Endothelial cell of hepatic sinusoid (primary cell): ENCODE results near the gene GRWD1.

ENCODE experiments used
- in situ Hi-C: cut with HindIII; loops from 2 replicates; pipeline ENCODE4 v1.10.0; 2017; ENCODE audit warnings: low sequenced_read_pairs

GRWD1 gene

GRCh38 chr19:48455908-48456562 is 10.3 kb downstream of the GRWD1 start:
- in situ Hi-C loops, result no loop called here

- in situ Hi-C loops, result no loop called here
Measured at GRCh38 chr19:48456864-48457263, 11.1 kb downstream of the GRWD1 start.

DNA sequence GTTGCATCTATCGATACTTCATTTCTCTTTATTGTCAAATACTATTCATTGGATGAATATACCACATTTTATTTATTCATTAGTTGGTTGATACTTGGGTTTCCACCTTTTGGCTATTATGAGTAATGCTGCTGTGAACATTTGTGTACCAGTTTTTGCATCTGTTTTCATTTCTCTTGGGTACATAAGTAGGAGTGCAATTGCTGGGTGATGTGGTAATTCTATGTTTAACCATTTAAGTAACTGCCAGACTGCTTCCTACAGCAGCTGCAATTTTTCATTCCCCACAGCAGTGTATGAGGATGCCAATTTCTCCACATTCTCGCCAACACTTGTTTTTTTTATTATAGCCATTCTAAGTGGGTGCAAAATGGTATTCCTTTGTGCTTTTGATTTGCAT is 12.2 kb downstream of the GRWD1 start:
- in situ Hi-C loops, result no loop called here

- in situ Hi-C loops, result no loop called here
Measured at GRCh38 chr19:48461651-48461981, 15.8 kb downstream of the GRWD1 start.

DNA sequence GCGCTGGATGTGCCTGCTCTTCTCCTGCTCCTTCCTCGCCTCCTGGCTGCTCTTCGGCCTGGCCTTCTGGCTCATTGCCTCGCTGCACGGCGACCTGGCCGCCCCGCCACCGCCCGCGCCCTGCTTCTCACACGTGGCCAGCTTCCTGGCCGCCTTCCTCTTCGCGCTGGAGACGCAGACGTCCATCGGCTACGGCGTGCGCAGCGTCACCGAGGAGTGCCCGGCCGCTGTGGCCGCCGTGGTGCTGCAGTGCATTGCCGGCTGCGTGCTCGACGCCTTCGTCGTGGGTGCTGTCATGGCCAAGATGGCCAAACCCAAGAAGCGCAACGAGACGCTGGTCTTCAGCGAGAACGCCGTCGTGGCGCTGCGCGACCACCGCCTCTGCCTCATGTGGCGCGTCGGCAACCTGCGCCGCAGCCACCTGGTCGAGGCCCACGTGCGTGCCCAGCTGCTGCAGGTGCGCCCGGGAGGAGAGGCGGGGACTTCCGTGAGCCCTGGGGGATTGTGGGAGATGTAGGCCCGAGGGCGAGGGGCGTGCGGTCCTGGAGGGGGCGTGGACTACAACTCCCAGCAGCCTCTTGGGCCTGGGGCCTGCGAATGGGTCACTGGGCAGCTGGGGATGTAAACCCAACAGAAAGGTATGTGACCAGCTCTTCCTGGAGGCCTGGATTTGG is 16.3 kb downstream of the GRWD1 start:
- in situ Hi-C loops, result no loop called here

DNA sequence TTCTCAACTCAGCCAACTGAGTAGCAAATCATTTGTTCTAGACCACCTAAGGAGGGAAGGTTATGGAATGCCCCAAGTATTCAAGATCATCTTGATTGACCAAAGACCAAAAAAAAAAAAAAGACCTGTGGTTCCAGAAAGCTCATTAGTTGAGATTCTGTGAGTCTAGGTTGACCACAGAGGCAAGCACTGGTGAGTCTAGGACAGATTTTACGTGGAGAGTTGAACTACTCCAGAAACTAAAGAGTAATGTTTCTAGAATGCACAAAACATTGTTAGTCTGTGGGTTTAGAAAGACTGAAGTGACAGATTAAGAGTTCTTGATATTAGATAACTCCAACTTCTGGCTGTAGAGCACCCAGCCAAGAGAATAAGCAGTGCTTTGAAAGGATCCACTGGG is 19.4 kb downstream of the GRWD1 start:
- in situ Hi-C loops, result no loop called here

GRCh38 chr19:48466561-48467325 is 21.0 kb downstream of the GRWD1 start:
- in situ Hi-C loops, result no loop called here

GRCh38 chr19:48468772-48469288 is 23.0 kb downstream of the GRWD1 start:
- in situ Hi-C loops, result no loop called here

DNA sequence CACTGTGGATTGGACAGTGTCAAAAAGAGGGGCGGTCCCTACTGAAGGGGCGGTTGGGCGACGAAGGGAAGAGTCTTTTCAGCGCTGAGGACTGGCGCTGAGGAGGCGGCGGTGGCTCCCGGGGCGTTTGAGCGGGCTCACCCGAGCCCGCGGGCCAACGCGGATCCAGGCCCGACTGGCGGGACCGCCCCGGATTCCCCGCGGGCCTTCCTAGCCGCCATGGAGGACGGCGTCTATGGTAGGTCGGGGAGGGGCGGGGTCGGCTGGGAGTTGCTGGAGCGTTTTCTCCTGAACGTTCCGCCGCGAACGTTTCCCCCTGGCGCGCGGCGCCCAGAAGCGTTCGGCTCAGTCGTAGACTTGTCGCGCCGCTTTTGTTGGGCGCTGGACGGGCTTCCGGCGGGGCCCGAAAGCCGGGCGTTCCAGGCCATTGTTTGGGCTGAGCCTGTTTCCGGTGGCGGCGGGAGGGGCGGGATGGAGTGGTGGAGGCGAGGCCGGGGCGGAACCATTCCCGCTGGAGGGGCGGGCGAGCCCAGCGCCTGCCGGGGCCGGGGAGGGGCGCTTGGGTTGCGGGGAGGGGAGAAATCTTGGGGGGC is 23.6 kb downstream of the GRWD1 start, which contains the start of gene CYTH2:
Gene CYTH2 (plus strand): TSS at position 81 of the 593 bp plus-strand sequence. CDS start 139 bp downstream, at position 220.
- in situ Hi-C loops, result no loop called here

DNA sequence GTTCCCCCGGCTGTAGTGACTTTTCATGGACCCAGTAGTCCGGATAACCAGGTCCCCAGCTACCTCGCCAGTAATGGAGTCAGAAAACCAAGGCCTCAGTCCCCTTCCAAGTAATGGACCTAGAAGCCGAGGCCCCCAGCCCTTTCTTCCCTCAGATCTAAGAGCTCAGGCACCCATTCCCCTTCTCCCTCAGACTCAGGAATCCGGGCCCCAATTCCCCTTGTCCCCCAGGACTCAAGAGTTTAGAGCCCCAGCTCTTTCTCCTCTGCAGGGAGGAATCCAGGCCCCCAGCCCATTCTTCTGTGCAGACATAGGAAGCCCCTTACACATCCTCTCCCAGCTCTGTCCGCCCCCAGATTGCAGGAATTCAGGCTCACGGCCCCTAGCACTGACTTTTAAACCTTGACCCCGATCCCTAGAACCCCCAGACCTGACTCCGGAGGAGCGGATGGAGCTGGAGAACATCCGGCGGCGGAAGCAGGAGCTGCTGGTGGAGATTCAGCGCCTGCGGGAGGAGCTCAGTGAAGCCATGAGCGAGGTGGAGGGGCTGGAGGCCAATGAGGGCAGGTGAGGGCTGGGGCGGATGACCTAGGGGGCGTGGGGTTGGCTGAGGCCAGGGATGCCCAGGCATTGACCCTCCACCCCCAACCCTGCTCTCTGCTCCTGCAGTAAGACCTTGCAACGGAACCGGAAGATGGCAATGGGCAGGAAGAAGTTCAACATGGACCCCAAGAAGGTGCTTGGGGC is 24.3 kb downstream of the GRWD1 start:
- in situ Hi-C loops, result no loop called here

GRCh38 chr19:48470856-48471255 is 25.1 kb downstream of the GRWD1 start:
- in situ Hi-C loops, result no loop called here

DNA sequence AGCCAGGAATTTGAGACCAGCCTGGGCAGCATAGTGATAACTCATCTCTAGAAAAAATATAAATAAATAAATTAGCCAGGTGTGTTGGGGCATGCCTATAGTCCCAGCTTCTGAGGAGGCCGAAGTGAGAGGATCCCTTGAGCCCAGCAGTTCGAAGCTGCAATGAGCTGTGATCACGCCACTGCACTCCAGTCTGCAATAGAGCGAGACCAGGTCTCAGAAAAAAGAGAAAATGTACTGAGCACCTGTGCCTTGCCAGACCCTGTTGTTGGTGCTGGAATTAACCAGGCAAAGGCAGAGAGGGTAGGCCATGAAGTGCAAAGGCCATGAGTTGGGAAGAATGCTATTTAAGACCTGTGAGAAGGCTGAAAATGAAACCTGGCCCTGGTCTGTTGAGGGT is 26.1 kb downstream of the GRWD1 start:
- in situ Hi-C loops, result no loop called here

DNA sequence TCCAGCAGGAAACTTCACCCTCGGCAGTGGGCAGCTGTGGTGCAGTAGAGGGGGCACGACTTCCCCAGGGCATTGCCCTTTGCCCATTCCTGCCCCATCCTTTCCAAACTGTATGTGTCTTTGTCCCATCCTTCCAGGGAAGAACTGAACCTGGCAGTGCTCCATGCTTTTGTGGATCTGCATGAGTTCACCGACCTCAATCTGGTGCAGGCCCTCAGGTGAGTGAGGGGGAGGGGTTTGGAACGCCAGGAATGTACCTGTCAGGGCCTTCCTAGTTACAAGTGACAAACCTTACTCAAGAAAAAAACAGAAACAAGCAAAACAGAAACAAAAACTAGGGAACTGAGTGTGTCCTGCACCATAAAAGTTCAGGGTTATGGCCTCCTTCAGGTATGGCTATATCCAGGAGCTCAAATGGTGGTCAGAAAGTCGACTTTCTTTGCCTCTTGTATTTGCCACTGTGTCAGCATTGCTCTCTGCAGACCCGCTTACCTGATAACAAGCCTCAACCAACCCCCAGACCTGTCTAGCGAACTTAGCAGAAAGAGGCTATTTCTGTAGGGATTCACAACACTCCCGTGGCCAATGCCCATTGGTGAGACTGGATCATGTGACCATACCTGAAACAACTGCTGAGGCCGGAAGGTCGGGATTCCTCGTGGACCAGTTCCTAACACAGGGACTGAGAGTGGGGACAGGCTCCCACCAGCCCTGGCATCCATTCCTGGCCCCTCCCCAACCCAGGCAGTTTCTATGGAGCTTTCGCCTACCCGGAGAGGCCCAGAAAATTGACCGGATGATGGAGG is 27.6 kb downstream of the GRWD1 start:
- in situ Hi-C loops, result no loop called here

DNA sequence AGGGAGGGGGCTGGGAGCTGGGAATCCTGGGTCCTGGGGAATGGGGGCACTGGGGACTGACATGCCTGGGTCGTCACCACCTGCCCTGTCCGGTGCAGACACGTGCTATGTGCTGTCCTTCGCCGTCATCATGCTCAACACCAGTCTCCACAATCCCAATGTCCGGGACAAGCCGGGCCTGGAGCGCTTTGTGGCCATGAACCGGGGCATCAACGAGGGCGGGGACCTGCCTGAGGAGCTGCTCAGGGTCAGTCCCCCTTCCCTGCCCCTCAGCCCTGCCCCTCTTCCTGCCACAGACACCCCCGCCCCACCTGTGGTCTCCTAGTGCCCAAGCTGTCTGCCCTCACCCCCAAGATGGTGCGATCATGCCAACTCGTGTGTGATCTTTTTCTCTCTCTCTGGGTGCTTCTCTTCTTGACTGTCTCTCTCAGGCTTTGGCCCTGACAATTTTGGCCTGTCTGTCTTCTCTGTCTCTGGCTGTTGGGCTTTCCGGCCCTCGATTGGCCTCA is 28.4 kb downstream of the GRWD1 start:
- in situ Hi-C loops, result no loop called here

DNA sequence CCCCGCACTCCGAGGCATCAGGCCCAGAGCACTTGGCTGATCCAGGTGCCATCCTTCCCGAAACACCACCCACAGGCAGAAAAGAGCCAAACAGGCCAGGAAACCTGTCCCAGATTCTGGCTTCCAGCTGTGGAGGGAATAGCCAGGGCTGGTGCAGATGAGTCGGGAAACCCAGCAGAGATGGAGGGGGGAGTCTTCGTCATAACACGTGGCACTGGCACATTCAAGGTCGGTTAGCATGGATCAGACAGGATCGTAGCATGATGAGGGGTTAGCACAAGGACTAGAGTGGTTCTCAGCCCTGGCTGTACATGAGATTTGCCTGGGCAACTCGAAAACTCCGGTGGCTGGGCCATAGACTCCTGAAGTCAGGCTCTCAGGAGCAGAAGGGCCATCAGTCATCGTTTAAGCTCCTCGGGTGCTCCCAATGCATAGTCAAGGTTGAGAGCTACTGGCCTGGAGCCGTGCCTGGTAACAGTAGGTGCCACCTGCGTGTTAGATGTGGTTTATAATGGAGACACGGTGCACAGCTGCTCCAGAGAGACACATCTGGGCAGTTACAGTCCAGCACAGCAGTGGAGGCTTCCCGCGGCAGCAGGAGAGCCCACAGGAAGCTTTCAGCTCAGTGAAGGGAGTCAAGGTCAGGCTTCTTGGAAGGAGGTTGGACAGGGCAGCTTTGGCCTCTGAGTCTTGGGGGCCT is 29.7 kb downstream of the GRWD1 start:
- in situ Hi-C loops, result no loop called here

- in situ Hi-C loops, result no loop called here
Measured at GRCh38 chr19:48476176-48476575, 30.4 kb downstream of the GRWD1 start.

GRCh38 chr19:48477067-48477685 is 31.4 kb downstream of the GRWD1 start:
- in situ Hi-C loops, result no loop called here

DNA sequence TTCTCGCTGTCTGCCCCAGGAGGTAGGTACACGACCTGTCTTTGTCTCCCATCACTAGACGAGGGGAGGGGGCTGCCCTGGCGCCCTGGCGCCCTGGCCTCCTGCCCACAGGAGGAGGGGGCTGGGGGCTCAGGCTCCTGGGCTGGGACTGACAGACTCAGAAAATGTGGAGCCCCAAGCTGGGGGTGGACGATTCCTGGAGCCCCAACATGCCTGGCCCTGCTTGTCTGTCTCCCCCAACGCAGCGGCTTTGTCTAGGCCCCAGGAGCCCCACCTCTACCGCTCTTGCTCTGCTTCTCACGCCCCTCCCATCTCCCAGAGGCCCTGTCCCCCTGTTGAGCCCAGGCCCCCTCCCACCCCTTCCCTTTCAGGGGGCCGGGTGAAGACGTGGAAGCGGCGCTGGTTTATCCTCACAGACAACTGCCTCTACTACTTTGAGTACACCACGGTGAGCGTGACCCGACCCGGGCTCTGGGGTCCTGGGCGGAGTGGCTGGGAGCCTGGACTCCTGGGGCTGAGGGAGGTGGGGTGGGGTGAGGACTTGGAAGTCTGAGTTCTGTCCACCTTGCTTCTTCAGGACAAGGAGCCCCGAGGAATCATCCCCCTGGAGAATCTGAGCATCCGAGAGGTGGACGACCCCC is 32.0 kb downstream of the GRWD1 start:
- in situ Hi-C loops, result no loop called here
